HFF-Myc (cell line): ENCODE results near the gene POC1B.

Source experiments
- DNase-seq: peaks from one replicate; pipeline ENCODE4 v3.0.0-alpha.2; 2011; ENCODE audit warnings: low read depth; ENCODE audit errors: extremely low read depth
- H3K4me3 ChIP-seq: replicated peaks from 2 replicates; pipeline ENCODE4 v1.5.1; 2011; ENCODE audit warnings: low read depth, mild to moderate bottlenecking, control low read depth, low read length
- CTCF ChIP-seq: IDR thresholded peaks from 2 replicates; pipeline ENCODE4 v1.5.1; 2012; ENCODE audit warnings: mild to moderate bottlenecking, low read depth, low read length, control low read depth; ENCODE audit errors: missing control alignments

The POC1B gene

GRCh38 chr12:89514751-89515150, 11.1 kb downstream of the POC1B start:
- DNase-seq = no peak
- H3K4me3 ChIP-seq = no peak overlapping the region
- TF ChIP-seq CTCF = no peak

GRCh38 chr12:89513544-89513943, 12.3 kb downstream of the POC1B start:
- DNase-seq = no peak
- no peak for TF ChIP-seq CTCF
- H3K4me3 ChIP-seq = no peak overlapping the region

- no peak for DNase-seq
- no peak overlapping the region for H3K4me3 ChIP-seq
- no peak for TF ChIP-seq CTCF
Measured at GRCh38 chr12:89507015-89507824, 18.6 kb downstream of the POC1B start.

- no peak overlapping the region for H3K4me3 ChIP-seq
- DNase-seq = no peak
- no peak for TF ChIP-seq CTCF
Measured at GRCh38 chr12:89506050-89506449, 19.8 kb downstream of the POC1B start.

- TF ChIP-seq CTCF = no peak
- DNase-seq = no peak
- no peak overlapping the region for H3K4me3 ChIP-seq
Measured at GRCh38 chr12:89504560-89505346, 21.1 kb downstream of the POC1B start.

GRCh38 chr12:89501793-89502192, 24.1 kb downstream of the POC1B start:
- H3K4me3 ChIP-seq = no peak overlapping the region
- DNase-seq = no peak
- no peak for TF ChIP-seq CTCF
